A673 (cell line): ENCODE measurements around the gene THUMPD3.

Experiments used
- EZH2 ChIP-seq: fragments of 200-600 bp; sonication (generic); IDR thresholded peaks from 2 replicates; pipeline ENCODE4 v1.6.1; 2017; ENCODE audit warnings: borderline replicate concordance, low read depth, mild to moderate bottlenecking, mixed read lengths, antibody characterized with exemption, low read length; ENCODE audit not compliant: poor library complexity, severe bottlenecking
- TF ChIP-seq, protein P1 (sequence below): fragments of 300-800, 200-600 bp; sonication (generic); conservative IDR thresholded peaks from 2 replicates; pipeline ENCODE4 v1.5.1; 2017; ENCODE audit warnings: low read depth, mild to moderate bottlenecking, antibody characterized with exemption, low read length, moderate library complexity, mixed read lengths

DNA sequence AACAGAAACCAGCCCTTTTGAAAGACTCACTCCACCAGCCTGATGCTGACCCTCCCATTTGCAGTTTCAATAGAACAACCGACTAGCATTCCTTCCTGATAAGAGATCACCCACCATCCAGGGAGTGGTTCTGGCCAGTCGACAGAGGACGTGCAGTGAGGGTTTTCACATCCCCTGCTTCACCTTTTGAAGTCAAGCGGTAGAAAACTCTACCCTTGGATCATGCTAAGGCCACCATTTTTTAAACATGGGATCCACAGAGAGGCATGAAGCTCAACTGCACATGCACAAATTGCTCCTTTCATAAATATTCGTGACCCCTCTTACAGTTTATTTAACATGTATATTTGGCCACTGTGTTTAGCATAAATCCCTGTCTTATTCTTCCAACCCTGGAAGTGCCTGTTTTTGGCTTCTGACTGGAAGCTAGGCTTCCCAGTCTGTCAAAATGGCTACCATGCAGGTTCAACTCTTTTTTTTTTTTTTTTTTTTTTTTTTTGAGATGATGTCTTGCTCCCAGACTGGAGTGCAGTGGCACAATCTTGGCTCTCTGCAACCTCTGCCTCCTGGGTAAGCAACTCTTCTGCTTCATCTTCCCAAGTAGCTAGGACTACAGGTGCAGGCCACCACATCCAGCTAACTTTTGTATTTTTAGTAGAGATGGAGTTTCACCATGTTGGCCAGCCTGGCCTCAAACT, 1.0 kb upstream of the THUMPD3 start:
- TF ChIP-seq, protein P1, sequence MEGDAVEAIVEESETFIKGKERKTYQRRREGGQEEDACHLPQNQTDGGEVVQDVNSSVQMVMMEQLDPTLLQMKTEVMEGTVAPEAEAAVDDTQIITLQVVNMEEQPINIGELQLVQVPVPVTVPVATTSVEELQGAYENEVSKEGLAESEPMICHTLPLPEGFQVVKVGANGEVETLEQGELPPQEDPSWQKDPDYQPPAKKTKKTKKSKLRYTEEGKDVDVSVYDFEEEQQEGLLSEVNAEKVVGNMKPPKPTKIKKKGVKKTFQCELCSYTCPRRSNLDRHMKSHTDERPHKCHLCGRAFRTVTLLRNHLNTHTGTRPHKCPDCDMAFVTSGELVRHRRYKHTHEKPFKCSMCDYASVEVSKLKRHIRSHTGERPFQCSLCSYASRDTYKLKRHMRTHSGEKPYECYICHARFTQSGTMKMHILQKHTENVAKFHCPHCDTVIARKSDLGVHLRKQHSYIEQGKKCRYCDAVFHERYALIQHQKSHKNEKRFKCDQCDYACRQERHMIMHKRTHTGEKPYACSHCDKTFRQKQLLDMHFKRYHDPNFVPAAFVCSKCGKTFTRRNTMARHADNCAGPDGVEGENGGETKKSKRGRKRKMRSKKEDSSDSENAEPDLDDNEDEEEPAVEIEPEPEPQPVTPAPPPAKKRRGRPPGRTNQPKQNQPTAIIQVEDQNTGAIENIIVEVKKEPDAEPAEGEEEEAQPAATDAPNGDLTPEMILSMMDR = no peak
- no peak for TF ChIP-seq EZH2
